Spleen (tissue), 7 donors: Measurements from ENCODE around the gene EEF1G.

Source experiments
- POLR2A ChIP-seq, 3 donors: fragments of 450-650 bp; IDR thresholded peaks; one replicate each; pipeline ENCODE4 v1.5.1; 2017; ENCODE audit warnings: antibody characterized with exemption in 3 of 3, mild to moderate bottlenecking in 1 of 3
- TF ChIP-seq, protein P1 (sequence below), 11 experiments: fragments of 200-600 bp in 7 of 11; fragments of 450-650 bp in 4 of 11; sonication (generic) in 4 of 11; IDR thresholded peaks in 8 of 11; conservative IDR thresholded peaks in 3 of 11; 1 replicate in 7 of 11; 2 replicates in 4 of 11; pipeline versions ENCODE4 v1.4.0 to v1.8.0; 2016 to 2021; ENCODE audit warnings: antibody characterized with exemption in 11 of 11, inconsistent platforms in 4 of 11, mild to moderate bottlenecking in 1 of 11
- donor health status: DM: no; HTN: no; CAD: no; lungs with moderate emphysema.
- donor health status: DM: no; HTN: no; CAD: no.
- donor health status: DM: no; HTN: no; CAD: no.

DNA sequence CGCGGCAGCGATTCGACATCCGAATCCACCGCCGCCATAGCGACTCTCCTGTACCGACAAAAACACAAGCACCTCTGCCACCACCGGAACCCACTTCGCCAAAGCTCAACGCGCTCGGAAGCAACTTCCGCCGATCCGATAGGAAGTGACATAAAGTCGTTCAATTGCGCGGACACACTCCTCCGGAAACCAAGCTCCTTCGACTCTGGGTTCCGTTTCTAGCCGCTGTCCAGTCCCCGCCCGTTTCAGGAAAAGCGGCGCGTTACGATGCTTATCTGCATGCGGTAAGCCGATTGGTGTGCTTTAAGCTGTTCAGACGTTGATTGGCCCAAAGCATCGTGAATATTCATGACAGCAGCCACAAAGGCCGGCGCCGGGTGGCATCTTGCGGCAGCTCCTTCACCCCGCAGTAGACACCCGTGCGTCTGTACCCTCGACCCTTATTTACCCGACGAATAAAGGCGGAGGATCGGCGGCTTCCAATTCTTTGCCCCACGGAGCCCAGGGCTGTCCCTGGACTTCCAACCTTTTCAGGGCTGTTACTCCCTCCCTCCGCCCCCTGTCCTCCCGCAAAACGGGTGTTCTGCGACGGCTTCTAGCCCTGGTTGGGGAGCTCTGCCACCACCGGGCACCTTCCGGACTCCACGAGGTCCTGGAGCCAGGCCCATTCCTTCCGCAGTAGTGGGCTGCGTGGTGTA is 17.9 kb upstream of the EEF1G start, which contains the start of gene TUT1:
- TF ChIP-seq, protein P1, sequence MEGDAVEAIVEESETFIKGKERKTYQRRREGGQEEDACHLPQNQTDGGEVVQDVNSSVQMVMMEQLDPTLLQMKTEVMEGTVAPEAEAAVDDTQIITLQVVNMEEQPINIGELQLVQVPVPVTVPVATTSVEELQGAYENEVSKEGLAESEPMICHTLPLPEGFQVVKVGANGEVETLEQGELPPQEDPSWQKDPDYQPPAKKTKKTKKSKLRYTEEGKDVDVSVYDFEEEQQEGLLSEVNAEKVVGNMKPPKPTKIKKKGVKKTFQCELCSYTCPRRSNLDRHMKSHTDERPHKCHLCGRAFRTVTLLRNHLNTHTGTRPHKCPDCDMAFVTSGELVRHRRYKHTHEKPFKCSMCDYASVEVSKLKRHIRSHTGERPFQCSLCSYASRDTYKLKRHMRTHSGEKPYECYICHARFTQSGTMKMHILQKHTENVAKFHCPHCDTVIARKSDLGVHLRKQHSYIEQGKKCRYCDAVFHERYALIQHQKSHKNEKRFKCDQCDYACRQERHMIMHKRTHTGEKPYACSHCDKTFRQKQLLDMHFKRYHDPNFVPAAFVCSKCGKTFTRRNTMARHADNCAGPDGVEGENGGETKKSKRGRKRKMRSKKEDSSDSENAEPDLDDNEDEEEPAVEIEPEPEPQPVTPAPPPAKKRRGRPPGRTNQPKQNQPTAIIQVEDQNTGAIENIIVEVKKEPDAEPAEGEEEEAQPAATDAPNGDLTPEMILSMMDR (IDR thresholded peaks at IDR 0.05 in 8 of 11, conservative IDR thresholded peaks at IDR 0.05 in 3 of 11) = peak in 5 of 11 experiments; percentile 19 to 48 (median 30)
- TF ChIP-seq POLR2A (IDR thresholded peaks at IDR 0.05) = peak; percentile 62 to 87 (median 62)
